ENCODE data around the gene ATP10A.
"Not testable (repeated sequence)": the region's sequence is repeated elsewhere in the genome, so short reads cannot be mapped to it uniquely, and the experiment has no call there.

Gene ATP10A

GRCh38 chr15:25859838-25860645 lies 3.1 kb downstream of the ATP10A start:
- H3K79me2 ChIP-seq (ENCODE audit: low read length), result no peaks in the 10 kb centered on the region
- H4K20me1 ChIP-seq (ENCODE audit: insufficient read depth, low read length), result no peaks in the 10 kb centered on the region
- no peaks in the 10 kb centered on the region for H3K4me1 ChIP-seq (ENCODE audit: low read length)
- no peaks in the 10 kb centered on the region for H3K9me2 ChIP-seq (replicated peaks; ENCODE audit: insufficient read depth, low read length)
- no peak overlapping the region for H3K27ac ChIP-seq (ENCODE audit: low read length)
- H3K27me3 ChIP-seq (replicated peaks; ENCODE audit: insufficient read depth, low read length), result no peaks in the 10 kb centered on the region
- no peak overlapping the region for H2AFZ ChIP-seq (ENCODE audit: low read length)
- DNase-seq, result no peak
- no peaks in the 10 kb centered on the region for H3K36me3 ChIP-seq (replicated peaks; ENCODE audit: insufficient read depth, low read length)
- H3K4me3 ChIP-seq (ENCODE audit: low read length), result no peak overlapping the region
- H3K4me2 ChIP-seq (ENCODE audit: low read depth, low read length), result no peak overlapping the region
- H3F3A ChIP-seq (ENCODE audit: insufficient read depth, low read length), result no peaks in the 10 kb centered on the region
- no peak overlapping the region for H3K9ac ChIP-seq (ENCODE audit: low read length)
- no peaks in the 10 kb centered on the region for H3K9me3 ChIP-seq (replicated peaks; ENCODE audit: insufficient read depth, low read length)
- no peak for TF ChIP-seq EZH2phosphoT487 (IDR thresholded peaks at IDR 0.05; ENCODE audit: low read length)
- TF ChIP-seq, protein P1, sequence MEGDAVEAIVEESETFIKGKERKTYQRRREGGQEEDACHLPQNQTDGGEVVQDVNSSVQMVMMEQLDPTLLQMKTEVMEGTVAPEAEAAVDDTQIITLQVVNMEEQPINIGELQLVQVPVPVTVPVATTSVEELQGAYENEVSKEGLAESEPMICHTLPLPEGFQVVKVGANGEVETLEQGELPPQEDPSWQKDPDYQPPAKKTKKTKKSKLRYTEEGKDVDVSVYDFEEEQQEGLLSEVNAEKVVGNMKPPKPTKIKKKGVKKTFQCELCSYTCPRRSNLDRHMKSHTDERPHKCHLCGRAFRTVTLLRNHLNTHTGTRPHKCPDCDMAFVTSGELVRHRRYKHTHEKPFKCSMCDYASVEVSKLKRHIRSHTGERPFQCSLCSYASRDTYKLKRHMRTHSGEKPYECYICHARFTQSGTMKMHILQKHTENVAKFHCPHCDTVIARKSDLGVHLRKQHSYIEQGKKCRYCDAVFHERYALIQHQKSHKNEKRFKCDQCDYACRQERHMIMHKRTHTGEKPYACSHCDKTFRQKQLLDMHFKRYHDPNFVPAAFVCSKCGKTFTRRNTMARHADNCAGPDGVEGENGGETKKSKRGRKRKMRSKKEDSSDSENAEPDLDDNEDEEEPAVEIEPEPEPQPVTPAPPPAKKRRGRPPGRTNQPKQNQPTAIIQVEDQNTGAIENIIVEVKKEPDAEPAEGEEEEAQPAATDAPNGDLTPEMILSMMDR (IDR thresholded peaks at IDR 0.05; ENCODE audit: low read length), result no peak
- TF ChIP-seq EZH2 (optimal IDR thresholded peaks at IDR 0.05; ENCODE audit: low read depth, low read length), result no peak

GRCh38 chr15:25858952-25859760 lies 4.0 kb downstream of the ATP10A start:
- Histone ChIP-seq H3K27me3 (replicated peaks; ENCODE audit: insufficient read depth, low read length) (no peaks in the 10 kb centered on the region), H3K9me3 (replicated peaks; ENCODE audit: insufficient read depth, low read length) (no peaks in the 10 kb centered on the region), H3K79me2 (ENCODE audit: low read length) (no peaks in the 10 kb centered on the region), H3K9me2 (replicated peaks; ENCODE audit: insufficient read depth, low read length) (no peaks in the 10 kb centered on the region), H2AFZ (ENCODE audit: low read length) (no peak overlapping the region), H3K4me3 (ENCODE audit: low read length) (no peak overlapping the region), H3F3A (ENCODE audit: insufficient read depth, low read length) (no peaks in the 10 kb centered on the region), H3K9ac (ENCODE audit: low read length) (no peak overlapping the region), H3K4me1 (ENCODE audit: low read length) (no peaks in the 10 kb centered on the region), H3K27ac (ENCODE audit: low read length) (no peak overlapping the region), H3K36me3 (replicated peaks; ENCODE audit: insufficient read depth, low read length) (no peaks in the 10 kb centered on the region), H4K20me1 (ENCODE audit: insufficient read depth, low read length) (no peaks in the 10 kb centered on the region), H3K4me2 (ENCODE audit: low read depth, low read length) (no peak overlapping the region)
- no peak for DNase-seq
- TF ChIP-seq EZH2 (optimal IDR thresholded peaks at IDR 0.05; ENCODE audit: low read depth, low read length) (no peak), EZH2phosphoT487 (IDR thresholded peaks at IDR 0.05; ENCODE audit: low read length) (no peak)
- TF ChIP-seq, protein P1 (IDR thresholded peaks at IDR 0.05; ENCODE audit: low read length), result no peak

GRCh38 chr15:25856059-25856458 lies 7.1 kb downstream of the ATP10A start:
- H3K4me3 ChIP-seq (ENCODE audit: low read length); H4K20me1 ChIP-seq (ENCODE audit: insufficient read depth, low read length); H3K27me3 ChIP-seq (replicated peaks; ENCODE audit: insufficient read depth, low read length); H3K4me1 ChIP-seq (ENCODE audit: low read length); DNase-seq; H3K36me3 ChIP-seq (replicated peaks; ENCODE audit: insufficient read depth, low read length); H3K27ac ChIP-seq (ENCODE audit: low read length); H2AFZ ChIP-seq (ENCODE audit: low read length); H3K9ac ChIP-seq (ENCODE audit: low read length); H3K4me2 ChIP-seq (ENCODE audit: low read depth, low read length); H3K9me2 ChIP-seq (replicated peaks; ENCODE audit: insufficient read depth, low read length); H3K79me2 ChIP-seq (ENCODE audit: low read length); H3K9me3 ChIP-seq (replicated peaks; ENCODE audit: insufficient read depth, low read length); H3F3A ChIP-seq (ENCODE audit: insufficient read depth, low read length): not testable (repeated sequence)

Measured in MM.1S (cell line).